Activated CD8-positive, alpha-beta memory T cell treated with anti-CD3 and anti-CD28 coated beads, Interleukin-2, amount 50 U/mL, for 4 hours (primary cell): ENCODE data around the gene SUCNR1.
"Not testable (repeated sequence)": the region's sequence is repeated elsewhere in the genome, so short reads cannot be mapped to it uniquely, and the experiment has no call there.

Source experiments
- DNase-seq: peaks from one replicate; pipeline ENCODE4 v3.0.0-alpha.2; 2020

The SUCNR1 gene, protein sequence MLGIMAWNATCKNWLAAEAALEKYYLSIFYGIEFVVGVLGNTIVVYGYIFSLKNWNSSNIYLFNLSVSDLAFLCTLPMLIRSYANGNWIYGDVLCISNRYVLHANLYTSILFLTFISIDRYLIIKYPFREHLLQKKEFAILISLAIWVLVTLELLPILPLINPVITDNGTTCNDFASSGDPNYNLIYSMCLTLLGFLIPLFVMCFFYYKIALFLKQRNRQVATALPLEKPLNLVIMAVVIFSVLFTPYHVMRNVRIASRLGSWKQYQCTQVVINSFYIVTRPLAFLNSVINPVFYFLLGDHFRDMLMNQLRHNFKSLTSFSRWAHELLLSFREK

GRCh38 chr3:151873398-151873797 is at the start of gene SUCNR1:
SUCNR1 (plus strand) TSS chr3:151873643; CDS start chr3:151879893, 6,250 bp downstream.
- no peak for DNase-seq

DNA sequence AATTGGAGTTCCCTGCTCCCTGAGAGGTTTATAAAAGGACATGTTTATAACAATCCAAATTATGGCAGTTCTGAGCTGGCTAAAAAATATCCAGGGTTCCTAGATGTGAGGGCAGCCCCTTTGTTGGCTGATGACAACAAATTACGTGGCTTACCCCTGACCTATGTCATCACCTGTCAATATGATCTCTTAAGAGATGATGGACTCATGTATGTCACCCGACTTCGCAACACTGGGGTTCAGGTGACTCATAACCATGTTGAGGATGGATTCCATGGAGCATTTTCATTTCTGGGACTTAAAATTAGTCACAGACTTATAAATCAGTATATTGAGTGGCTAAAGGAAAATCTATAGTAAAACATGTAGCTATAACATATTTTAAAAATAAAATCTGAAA is 45.6 kb upstream of the SUCNR1 start:
- DNase-seq, result no peak

DNA sequence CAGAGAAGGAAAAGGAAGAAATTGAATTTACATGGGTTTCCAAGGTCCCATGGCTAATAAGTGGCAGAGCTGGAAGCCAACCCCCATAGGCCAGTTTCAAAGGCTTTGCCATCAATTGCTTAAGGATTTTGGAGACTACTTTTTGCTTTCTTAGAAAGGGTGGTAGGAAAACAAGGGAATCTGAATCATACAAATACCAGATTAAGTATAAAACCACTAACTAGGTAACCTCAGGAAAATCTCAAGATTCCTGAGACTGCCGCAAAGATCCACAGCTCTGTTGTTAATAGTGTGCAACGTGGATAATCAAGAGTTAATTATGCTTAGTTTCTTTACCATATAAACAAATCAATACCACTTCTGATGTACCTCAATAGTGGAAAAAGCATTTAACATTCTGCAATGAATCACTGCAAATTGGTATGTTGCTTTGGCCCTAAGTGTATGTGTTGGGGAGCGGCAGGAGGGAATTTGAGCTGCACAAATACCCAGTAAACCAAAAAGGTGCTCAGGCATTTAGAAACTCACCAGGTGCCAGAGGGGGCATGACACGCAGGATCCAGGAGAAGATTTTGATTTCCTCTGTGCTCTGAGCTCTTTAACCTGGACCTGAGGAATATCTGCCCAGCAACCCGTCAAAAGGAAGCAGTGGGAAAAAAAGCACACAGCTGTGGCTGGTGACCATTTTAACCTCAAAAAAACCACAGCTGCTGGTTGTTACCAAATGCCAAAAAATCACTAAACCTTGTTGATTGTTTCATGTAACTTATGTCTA is 37.5 kb upstream of the SUCNR1 start:
- DNase-seq, result no peak

- DNase-seq, result no peak
Measured at GRCh38 chr3:151837057-151837456, 36.4 kb upstream of the SUCNR1 start.

DNA sequence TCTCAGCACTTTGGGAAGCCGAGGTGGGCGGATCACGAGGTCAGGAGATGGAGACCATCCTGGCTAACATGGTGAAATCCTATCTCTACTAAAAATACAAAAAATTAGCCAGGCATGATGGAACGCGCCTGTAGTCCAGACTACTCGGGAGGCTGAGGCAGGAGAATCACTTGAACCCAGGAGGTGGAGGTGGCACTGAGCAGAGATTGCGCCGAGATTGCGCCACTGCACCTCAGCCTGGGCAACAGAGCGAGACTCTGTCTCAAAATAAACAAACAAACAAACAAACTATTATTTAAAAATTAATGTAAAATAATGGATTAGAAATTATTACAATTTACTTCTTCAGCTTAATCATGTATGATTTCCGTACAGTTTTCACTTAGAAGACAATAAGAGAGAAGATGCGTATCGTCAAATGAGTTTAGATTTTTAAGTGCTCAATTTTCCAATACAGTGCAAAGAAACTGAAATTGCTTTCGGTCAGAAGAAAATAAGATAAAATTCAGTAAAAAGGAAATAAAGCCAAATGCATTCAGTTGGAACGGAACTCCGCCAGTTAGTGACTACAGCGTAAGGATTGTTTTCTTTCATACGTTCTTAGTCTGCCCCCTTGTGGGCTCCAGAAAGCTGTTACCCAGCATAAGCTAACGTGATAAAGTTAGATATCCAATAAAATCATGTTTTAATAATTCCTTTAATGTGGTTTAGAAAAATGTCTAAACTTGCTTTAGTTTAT is 34.7 kb upstream of the SUCNR1 start:
- peak; percentile 16 for DNase-seq

GRCh38 chr3:151839313-151839631 is 34.2 kb upstream of the SUCNR1 start:
- DNase-seq, result no peak

GRCh38 chr3:151841801-151842200 is 31.6 kb upstream of the SUCNR1 start:
- no peak for DNase-seq

DNA sequence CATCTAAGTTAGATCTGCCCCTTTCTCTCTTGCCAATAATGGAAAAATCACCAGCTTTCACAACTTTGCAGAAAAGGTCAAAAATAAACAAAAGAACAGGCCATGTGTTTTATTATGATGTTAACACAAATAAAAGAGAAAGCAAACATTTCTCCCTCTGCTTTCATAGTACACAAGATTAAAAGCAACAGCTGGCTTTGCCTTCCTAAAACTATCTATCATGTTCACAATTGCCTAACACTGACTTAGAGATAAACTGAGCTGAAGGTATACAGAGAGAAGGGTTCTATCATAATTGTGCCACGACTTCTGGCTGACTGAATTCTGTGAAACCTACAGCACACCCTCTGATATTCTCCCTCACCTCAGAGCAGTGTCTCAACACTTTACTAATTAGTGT is 30.2 kb upstream of the SUCNR1 start:
- DNase-seq, result no peak

DNA sequence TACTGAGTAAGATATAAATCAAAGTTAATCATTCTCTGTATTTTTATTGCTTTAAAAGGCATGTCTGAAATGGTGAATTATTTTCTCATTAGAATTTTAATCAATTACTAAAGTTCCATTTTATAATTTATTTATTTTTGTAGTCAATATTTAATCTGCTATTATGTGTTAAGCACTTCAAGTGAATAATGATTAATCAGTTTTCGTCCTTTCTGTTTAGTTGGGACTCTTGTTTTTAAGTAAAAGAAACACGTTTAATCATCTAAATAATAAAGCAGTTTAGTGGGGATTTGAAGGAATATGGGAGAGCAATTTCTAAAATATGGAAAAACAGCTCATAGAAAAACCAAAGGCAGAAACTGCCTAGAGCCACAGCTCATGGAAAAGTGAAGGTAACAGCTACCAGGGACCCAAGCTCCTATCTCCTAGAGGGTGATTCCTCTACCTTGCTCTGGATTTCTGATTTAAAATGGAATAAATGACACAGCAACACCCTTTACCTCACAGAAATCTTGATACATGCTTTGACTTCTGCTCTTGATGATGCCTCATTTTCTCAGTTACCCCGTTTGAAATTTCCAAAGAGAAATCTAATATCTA is 28.0 kb upstream of the SUCNR1 start:
- no peak for DNase-seq

DNA sequence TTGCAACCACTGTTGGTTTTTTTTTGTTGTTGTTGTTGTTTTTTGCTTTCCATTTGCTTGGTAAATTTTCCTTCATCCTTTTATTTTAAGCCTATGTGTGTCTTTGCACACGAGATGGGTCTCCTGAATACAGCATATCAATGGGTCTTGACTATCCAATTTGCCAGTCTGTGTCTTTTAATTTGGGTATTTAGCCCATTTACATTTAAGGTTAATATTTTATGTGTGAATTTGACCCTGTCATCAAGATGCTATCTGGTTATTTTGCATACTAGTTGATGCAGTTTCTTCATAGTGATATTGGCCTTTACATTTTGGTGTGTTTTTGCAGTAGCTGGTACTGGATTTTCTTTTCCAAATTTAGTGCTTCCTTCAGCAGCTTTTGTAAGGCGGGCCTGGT is 23.4 kb upstream of the SUCNR1 start:
- not testable (repeated sequence) for DNase-seq

GRCh38 chr3:151852074-151852811 is 21.2 kb upstream of the SUCNR1 start:
- DNase-seq, result no peak

DNA sequence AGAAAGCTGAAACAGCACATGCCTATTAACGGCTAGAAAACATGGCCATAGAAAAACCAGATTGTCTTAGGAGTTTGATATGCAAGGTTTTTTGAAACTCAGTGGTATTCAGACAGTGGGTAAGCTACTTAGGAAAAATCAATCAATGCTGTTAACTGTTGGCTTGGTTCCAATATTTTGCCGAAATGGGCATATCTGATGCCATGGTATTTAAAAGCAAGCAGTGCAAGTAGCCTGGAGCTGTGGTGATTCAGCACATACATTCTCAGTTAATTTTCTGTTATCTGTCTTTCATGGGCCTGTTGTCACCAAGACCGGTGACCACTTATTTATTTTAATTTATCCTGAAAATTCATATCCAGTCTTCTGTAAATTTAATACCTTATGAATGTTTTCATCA is 17.3 kb upstream of the SUCNR1 start:
- no peak for DNase-seq

- no peak for DNase-seq
Measured at GRCh38 chr3:151856641-151857040, 16.8 kb upstream of the SUCNR1 start.

DNA sequence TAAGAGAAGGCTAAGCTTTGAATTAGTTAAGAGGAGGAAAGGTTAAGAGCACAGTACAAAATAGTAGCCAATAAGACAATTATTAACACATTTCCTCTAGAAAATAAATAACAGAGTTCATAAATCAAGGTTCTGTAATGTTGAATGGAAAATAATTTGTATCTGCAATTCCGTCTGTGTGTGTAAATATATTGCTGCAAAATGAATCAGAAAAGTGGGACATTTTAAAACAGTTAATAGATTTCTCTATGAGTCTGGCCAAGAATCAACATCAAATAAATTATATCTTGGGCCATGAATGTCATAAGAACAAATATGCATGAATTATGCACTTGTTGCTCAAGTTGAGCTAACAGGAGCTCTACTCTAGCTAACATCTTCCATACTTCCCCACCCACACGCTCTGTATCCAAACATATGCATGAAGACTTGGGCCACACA is 14.2 kb upstream of the SUCNR1 start:
- DNase-seq, result no peak

DNA sequence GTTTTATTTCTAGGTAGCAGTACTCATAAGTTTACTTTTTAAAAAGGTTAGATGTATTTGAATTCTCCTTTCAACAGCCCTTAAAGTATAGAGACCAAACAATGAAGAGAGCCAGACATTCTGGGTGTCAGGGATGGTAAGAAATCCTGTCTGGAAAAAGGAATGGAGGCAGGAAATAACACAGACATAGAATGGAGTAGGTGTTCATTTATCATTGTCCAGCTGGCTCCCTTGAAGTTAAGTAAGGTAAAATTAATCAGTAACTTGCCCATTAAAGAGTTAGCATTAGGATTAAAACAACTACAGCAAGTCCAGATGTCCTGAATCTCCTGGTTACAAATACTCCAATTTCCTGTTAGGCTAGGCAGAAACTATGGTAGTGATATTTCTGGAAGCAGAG is 13.5 kb upstream of the SUCNR1 start:
- DNase-seq, result no peak

GRCh38 chr3:151863611-151864010 is 9.8 kb upstream of the SUCNR1 start:
- no peak for DNase-seq

DNA sequence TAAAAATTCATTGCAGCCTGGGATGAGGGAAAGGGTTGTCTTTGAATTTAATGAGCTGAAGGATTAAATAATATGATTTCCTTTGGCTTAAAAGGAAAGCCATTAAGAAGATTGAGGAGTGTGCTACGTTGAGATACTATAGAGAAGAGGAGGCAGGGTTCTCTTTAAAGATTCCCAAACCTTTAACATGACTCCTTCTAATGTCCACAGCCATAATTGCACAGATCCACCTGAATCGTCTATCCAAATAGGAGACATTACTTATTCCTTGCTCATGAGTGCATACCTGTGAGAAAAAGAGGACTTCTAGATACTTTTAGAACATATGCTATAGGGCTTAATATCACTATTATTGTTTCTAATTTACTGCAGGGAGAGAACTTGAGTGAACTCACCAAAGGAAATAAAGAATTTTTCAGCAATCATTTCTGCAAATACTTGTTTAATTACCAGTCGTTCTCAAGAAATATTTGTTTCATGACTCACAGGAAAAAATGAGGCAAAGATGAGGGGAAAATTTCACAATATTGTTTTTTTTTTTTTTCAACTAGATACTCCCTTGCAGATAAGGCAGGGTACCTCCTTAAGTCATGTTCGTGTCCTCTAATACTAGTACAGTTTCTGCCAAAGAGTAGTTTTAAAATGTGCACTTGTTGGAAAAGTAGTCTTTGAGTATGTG is 8.9 kb upstream of the SUCNR1 start:
- no peak for DNase-seq

DNA sequence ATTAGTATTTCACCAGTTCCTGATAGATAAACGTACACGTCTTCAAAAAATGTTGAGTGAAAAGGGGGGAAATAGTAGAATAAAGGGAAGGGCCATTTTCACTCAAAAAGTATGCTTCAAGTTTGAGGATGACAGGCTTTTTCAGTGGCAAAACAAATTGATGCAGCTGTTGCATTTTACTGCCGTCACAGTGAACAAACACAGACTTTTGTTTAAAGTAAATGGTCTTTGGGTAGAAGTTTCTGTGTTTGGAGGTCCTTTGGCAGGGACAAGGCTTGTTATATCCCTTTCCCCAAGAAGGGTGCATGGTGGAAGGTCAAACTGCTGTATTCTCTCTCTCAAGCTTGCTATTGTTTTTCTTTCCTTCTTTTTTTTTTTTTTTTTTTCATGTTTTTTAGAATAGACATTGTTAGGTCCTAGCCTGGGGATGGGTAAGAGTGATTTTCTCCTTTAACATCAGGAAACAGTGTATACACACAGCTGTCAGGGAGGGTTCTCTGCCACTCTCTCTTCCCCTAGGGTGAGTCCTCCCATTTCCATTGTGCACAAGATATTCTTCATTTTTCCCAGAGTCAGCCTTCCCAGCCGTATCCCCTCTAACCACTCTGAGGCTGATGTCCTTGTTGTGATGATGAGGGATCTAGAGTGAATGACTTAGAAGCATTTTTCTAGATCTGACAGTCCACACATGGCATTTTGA is 6.6 kb upstream of the SUCNR1 start:
- DNase-seq, result no peak

DNA sequence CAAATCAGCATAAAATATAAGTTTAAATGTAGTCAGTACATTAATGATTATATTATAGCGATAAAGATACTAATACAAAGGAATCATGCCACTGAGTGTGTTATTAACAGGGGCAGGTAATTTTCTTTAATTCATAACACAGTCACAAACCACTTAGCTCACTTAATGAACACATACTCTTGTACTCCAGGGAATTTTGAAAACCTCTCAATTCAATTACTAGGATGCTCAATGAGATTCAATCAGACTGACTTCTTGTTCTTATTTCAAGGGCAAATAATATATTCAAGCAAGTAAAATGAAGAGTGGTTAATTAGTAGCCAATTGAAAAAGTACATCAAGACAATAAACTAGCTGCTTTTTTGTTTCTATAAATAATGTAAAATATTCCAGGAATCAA is 5.8 kb upstream of the SUCNR1 start:
- no peak for DNase-seq

- DNase-seq, result no peak
Measured at GRCh38 chr3:151869181-151869580, 4.3 kb upstream of the SUCNR1 start.
